Adrenal gland (tissue), 5 donors: ENCODE data around the gene C3.

Source experiments
- CTCF ChIP-seq, 6 experiments: fragments of 450-650 bp in 4 of 6; fragments of 200-600 bp in 2 of 6; sonication (generic) in 1 of 6; IDR thresholded peaks; 1 replicate in 5 of 6; 2 replicates in 1 of 6; pipeline versions ENCODE4 v1.5.1 to v1.8.0; 2016 to 2021; ENCODE audit warnings: antibody characterized with exemption in 6 of 6, mild to moderate bottlenecking in 2 of 6, moderate library complexity in 1 of 6
- POLR2A ChIP-seq, 2 donors: fragments of 450-650 bp; IDR thresholded peaks; one replicate each; pipeline ENCODE4 v1.6.1; 2017; ENCODE audit warnings: antibody characterized with exemption in 2 of 2, mild to moderate bottlenecking in 2 of 2, moderate library complexity in 1 of 2
- donor health status: DM: no; HTN: no; CAD: no.

GRCh38 chr19:6725513-6726231 is 5.2 kb upstream of the C3 start:
- TF ChIP-seq CTCF (IDR thresholded peaks at IDR 0.05) (no peak), POLR2A (IDR thresholded peaks at IDR 0.05) (no peak)
